Epidermal melanocyte (primary cell): ENCODE results near the gene KRTAP10-9.
"Not testable (repeated sequence)": the region's sequence is repeated elsewhere in the genome, so short reads cannot be mapped to it uniquely, and the experiment has no call there.

Experiments used
- DNase-seq: peaks from one replicate; pipeline ENCODE4 v3.0.0; 2011; ENCODE audit warnings: low spot score; ENCODE audit not compliant: insufficient read length

KRTAP10-9 gene

GRCh38 chr21:44614961-44615391, 11.9 kb upstream of the KRTAP10-9 start:
- no peak for DNase-seq

- no peak for DNase-seq
These were observed 11.4 kb upstream of the KRTAP10-9 start for GRCh38 chr21:44615466-44615865.

GRCh38 chr21:44615911-44616590, 10.8 kb upstream of the KRTAP10-9 start:
- no peak for DNase-seq

- DNase-seq, result no peak
These were observed 10.3 kb upstream of the KRTAP10-9 start for GRCh38 chr21:44616591-44616926.

DNA sequence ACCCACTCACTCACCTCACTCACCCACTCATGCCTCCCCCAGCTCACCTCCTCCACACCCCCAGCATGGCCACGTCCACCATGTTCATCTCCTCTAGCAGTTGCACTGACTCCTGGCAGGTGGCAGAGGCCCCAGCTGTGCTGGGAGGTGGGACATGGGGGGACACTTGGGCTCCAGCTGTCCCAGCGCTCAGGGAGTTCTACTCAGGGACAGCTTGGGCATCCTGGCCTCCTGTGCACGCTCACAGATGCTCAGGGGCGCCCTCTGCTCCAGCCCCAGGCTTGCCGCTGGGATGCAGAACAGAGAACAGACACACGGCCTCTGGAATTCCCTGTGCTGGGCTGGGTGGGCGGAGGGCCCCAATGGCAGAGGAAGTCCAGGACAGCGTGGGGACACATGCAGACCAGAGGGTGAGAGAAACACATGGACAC, 9.8 kb upstream of the KRTAP10-9 start:
- no peak for DNase-seq

DNA sequence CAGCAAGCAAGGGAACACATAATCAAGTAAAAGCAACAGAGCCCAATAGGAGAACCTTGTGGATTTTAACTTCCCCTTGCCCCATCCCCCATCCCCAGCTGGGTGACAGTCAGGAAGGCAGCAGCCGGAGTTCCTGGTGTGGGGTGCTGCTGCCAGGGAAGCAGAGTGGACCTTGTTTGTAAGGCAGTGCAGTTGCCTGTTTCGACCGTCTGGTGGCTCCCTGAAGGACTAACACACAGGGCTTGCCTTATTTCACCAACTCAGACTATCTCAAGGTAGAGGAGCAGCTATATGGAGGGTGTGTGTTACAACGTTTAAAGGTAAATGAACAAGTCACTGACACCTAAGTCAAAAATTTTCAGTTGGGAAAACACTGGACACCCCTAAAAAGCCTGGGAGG, 8.4 kb upstream of the KRTAP10-9 start:
- no peak for DNase-seq

DNA sequence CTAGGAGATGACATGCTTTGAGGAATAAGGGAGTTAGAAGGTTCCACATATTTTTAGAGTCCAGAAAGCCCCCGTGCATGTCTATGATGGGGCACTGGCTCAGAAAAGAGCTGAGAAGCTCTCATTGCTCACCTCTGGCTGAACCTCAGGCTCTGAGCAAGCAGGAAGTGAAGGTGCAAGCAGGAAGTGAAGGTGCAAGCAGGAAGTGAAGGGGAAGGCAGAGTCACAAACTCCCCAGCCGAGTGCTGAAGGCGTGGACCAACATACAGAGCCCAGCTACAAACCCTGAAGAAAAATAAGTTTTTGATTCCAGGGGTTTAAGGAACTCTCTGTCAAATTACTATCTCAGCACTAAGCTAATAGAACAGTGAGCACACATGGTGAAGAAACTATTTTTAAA, 8.0 kb upstream of the KRTAP10-9 start:
- no peak for DNase-seq

DNA sequence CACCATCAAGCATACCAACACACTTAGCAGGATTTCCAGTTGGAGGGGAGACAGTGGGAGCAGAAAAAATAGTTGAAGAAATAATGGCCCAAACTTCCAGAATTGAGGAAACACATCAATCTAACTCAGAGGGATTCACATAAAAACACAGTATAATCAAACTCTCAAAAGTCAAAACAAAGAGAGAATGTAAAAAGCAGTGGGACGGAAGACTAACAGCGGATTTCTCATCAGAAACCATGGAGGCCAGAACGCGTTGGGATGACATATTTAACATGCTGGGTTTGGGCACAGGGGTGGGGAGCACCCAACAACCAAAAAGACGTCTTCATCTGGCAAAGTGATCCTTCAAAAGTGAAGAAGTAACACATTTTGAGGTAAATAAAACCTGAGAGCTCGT, 7.0 kb upstream of the KRTAP10-9 start:
- no peak for DNase-seq

- DNase-seq, result no peak
These were observed 3.3 kb upstream of the KRTAP10-9 start for GRCh38 chr21:44623575-44623974.

DNA sequence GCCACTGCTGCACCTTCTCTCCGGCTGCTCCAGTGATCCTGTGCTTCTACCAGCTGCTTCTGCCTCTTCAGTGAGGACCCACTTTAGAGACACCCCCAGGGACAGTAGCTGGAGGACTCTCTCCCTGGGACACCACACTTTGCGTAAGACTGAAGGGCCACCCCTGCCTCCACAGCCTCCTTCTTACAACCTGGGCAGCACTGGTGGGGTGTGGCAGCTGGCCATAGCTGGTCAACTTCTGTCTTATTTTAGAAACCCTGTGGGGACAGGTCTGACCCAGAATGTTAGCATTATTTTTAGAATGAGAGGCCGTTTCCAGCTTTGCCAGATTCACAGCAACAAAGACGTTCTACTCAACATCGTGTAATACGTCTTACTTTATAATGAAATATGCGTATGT, 1.1 kb upstream of the KRTAP10-9 start:
- DNase-seq, result no peak

GRCh38 chr21:44626262-44626661, 631 bp upstream of the KRTAP10-9 start:
- no peak for DNase-seq

DNA sequence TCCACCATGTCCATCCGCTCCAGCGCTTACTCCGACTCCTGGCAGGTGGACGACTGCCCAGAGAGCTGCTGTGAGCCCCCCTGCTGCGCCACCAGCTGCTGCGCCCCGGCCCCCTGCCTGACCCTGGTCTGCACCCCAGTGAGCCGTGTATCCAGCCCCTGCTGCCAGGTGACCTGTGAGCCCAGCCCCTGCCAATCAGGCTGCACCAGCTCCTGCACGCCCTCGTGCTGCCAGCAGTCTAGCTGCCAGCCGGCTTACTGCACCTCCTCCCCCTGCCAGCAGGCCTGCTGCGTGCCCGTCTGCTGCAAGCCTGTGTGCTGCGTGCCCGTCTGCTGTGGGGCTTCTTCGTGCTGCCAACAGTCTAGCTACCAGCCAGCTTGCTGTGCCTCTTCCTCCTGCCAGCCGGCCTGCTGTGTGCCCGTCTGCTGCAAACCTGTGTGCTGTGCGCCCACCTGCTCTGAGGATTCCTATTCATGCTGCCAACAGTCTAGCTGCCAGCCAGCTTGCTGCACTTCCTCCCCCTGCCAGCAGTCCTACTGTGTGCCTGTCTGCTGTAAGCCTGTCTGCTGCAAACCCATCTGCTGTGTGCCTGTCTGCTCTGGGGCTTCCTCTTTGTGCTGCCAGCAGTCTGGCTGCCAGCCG, 409 bp downstream of the KRTAP10-9 start:
- DNase-seq, result not testable (repeated sequence)

DNA sequence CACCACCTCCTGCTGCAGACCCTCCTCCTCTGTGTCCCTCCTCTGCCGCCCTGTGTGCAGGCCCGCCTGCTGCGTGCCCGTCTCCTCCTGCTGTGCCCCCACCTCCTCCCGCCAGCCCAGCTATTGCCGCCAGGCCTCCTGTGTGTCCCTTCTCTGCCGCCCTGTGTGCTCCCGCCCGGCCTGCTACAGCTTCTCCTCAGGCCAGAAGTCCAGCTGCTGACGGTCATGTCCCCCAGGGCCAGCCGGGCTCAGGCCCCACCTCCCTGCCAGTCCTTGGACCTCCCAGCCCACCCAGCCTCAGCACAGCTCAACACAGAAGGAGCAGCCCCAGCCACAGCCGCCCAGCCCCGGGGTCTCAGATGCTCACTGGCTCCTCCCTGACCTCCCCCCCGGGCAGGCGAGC, 939 bp downstream of the KRTAP10-9 start:
- DNase-seq, result not testable (repeated sequence)

DNA sequence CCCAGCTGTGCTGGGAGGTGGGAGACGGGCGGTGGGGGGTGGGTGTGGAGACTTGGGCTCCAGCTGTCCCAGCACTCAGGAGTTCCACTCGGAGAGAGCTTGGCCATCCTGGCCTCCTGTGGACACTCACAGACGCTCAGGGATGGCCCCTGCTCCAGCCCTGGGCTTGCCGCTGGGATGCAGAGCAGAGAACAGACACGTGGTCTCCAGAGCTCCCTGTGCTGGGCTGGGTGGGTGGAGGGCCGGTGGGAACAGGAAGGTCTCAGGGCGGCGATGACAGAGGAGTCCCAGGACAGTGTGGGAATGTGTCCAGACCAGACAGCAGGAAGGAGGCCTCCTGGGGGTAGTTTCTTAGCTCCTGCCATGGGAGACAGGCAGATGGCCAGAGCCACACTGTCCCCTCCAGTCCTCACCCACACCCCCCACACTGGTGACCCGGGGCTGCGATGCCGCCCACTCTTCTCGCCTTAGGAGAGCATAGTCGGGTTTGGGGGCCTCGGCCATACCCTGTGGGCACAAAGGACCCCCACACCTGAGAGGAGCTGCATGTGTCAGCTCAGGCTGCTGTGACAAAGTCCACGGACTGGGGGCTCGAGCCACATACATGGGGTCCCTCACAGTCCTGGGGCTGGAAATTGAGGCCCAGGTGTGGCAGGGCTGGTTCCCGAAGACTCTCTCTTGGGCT, 2.0 kb downstream of the KRTAP10-9 start:
- DNase-seq, result no peak

GRCh38 chr21:44630440-44630839, 3.5 kb downstream of the KRTAP10-9 start:
- DNase-seq, result no peak

- no peak for DNase-seq
These were observed 5.2 kb downstream of the KRTAP10-9 start for GRCh38 chr21:44632067-44632466.

DNA sequence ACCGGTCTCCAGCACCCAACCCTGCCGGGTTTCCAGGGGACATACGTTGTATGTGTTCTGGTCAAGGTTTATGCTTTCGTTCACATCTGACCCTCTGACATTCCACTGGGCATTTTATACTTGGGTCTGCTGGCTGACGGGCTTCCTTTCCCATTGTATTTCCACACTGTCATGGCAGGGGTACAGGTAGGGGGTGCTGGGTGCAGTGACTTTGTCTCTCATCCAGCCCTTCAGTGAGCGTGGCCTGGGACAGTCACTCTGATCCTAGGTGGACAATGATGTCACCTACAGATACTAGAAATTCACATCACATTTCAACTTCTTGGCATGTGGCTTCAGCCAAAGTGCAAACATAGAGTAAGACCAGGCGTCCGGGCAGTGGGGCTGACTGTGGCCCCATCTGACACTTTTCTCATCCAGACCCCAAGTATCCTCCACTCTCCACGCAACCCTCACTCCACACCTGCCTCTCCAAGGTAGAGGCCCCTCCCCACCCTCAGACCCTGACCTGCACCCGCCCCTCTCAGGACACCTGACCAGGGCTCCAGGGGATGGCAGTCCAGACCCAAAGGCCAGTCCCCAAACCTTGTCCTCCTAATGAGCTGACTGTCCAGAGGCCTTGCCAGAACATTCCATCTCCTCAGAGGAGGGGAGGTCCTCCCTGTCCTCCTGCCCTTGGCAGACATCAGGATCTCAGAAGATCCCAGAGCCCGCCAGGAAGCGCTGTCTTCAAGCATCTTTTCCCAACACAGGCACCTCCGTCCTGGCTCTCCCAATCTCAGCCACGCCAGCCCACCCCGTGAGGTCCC, 9.5 kb downstream of the KRTAP10-9 start:
- DNase-seq, result no peak

GRCh38 chr21:44637018-44637850, 10.3 kb downstream of the KRTAP10-9 start, which contains the start of gene KRTAP10-10:
TSS of gene KRTAP10-10 (plus strand) at chr21:44637356. CDS start at chr21:44637418, 62 bp downstream.
- no peak for DNase-seq

GRCh38 chr21:44637851-44638348, 11.0 kb downstream of the KRTAP10-9 start:
- not testable (repeated sequence) for DNase-seq

- not testable (repeated sequence) for DNase-seq
These were observed 11.8 kb downstream of the KRTAP10-9 start for GRCh38 chr21:44638506-44639330.
